ENCODE results near the gene FOSB. TPM values are rescaled to one million over a fixed set of nuclear protein-coding genes. Genes with fewer than 3 reads are reported as not detected.

The FOSB gene
- total RNA-seq, 1 donor: 0.81 TPM

- DNase-seq (ENCODE audit: low read depth): no peak
- H3K4me3 ChIP-seq (ENCODE audit: low read depth, low read length): no peak overlapping the region
- TF ChIP-seq CTCF (IDR thresholded peaks at IDR 0.05; ENCODE audit: insufficient read depth, low read length): no peak
Measured at GRCh38 chr19:45483033-45483432, 15.2 kb downstream of the FOSB start.

GRCh38 chr19:45484273-45484945 lies 16.6 kb downstream of the FOSB start:
- DNase-seq (ENCODE audit: low read depth): no peak
- no peak for TF ChIP-seq CTCF (IDR thresholded peaks at IDR 0.05; ENCODE audit: insufficient read depth, low read length)
- no peak overlapping the region for H3K4me3 ChIP-seq (ENCODE audit: low read depth, low read length)

DNA sequence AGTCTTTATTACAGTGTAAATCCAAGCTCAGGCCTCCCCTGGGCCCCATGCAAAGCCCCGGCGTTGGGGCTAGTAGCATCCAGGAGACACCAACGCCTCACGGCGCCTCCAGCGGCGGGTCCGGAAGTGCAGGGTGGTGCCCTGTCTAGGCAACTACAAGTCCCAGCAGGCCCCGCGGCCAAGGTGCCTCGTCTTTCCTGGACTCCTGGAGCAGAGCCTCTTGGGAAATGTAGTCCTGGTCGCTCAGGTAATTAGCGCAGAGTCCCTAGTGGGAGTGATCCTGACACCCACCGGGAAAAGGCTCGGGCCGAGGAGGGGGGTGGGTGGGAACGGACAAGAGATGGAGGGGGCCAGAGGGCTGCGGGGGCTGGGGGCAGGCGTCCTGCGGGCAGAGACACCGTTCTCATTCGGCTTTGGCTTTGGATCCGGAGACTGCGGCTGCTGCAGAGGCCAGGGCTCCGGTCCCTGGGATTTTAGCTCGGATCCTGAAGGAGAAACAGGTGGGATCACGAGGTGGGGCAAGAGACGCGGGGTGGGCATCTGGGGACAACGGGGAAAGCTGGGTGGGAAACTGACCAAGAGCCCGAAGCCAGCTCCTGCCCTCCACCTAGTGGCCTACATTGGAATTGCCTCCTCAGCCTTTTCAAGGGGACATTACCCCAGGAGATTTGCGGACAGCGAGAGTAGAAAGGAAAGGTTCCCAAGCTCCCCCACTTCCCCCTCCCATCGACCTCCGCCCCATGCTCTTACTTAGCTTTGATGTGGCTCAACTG lies 17.7 kb downstream of the FOSB start:
- peak overlapping the region; percentile 77 for H3K4me3 ChIP-seq (ENCODE audit: low read depth, low read length)
- DNase-seq (ENCODE audit: low read depth): peak; percentile 93
- TF ChIP-seq CTCF (IDR thresholded peaks at IDR 0.05; ENCODE audit: insufficient read depth, low read length): peak; percentile 97

- H3K4me3 ChIP-seq (ENCODE audit: low read depth, low read length): no peak overlapping the region
- TF ChIP-seq CTCF (IDR thresholded peaks at IDR 0.05; ENCODE audit: insufficient read depth, low read length): no peak
- no peak for DNase-seq (ENCODE audit: low read depth)
Measured at GRCh38 chr19:45488708-45489107, 20.9 kb downstream of the FOSB start.

DNA sequence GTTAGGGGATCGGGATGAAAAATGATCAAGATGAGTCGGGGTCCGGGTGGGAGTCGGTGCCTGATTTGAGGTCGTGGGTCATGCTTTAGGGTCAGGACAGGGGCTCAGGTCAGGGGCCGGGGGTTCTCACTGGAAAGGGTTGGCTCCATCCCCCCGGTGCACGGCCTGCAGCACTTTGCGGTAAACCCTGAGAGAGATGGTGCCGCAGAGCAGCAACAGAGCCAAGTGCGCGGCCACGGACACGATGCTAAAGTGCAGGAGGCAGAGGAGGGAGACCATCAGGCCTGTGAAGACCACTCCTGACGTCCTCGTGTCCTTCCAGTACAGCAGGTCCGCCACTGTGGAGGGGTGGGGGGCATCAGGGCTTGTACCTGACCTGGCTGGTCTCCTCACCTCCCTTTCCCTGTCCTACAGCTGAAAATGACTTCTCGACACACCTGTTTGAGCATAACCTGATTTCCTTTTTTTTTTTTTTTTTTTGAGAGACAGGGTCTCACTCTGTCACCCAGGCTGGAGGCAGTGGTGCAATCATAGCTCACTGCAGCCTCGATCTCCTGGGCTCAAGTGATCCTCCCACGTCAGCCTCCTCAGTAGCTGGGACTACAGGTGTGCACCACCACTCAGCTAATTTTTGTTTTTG lies 21.5 kb downstream of the FOSB start:
- no peak overlapping the region for H3K4me3 ChIP-seq (ENCODE audit: low read depth, low read length)
- no peak for DNase-seq (ENCODE audit: low read depth)
- TF ChIP-seq CTCF (IDR thresholded peaks at IDR 0.05; ENCODE audit: insufficient read depth, low read length): no peak

- no peak for DNase-seq (ENCODE audit: low read depth)
- H3K4me3 ChIP-seq (ENCODE audit: low read depth, low read length): peak overlapping the region; percentile 71
Measured at GRCh38 chr19:45492137-45492626, 24.4 kb downstream of the FOSB start.

More at GRCh38 chr19:45492137-45492626, 24.4 kb downstream of the FOSB start:
- TF ChIP-seq CTCF (IDR thresholded peaks at IDR 0.05; ENCODE audit: insufficient read depth, low read length): no peak
